NK-92 (cell line): ENCODE results near the gene EN1.

ENCODE experiments used
- DNase-seq: peaks from one replicate; lab custom pipeline; 2025; ENCODE audit not compliant: unreplicated experiment; lab: John Stamatoyannopoulos, UW

The EN1 gene

DNA sequence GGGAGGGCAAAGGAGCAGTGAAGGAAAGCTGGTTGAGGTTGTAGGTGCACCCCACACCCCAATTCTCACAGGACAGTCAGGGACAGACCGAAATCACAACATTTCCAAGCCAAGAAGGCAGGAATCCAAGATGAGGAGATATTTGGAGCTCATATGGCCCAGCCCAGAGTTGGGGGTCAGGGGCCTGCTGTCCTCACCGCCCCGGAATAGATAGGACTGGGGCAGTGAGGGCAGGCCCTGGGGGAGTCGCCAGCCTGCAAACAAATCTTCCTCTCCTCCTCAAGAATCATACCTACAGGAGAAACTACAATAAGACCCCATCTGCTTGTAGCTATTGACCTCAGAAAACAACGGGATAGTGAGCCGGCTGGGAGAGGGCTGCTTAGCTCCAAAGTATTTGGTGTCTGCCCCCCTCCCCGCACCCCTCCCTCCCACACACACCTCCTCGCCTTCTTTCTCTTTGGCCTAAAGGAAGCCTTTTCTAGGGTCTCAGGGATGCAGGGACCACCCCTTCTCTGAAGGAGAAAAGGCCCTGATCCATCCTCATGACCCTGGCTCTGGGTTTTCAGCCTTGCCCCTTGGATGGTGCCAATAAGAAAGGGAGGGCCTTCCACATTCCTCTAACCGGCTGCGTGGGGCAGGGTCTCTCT is 3.8 kb downstream of the EN1 start:
- DNase-seq, result no peak

GRCh38 chr2:118842661-118843482 is 4.6 kb downstream of the EN1 start:
- DNase-seq, result no peak

- no peak for DNase-seq
Measured at GRCh38 chr2:118841828-118842461, 5.5 kb downstream of the EN1 start.

DNA sequence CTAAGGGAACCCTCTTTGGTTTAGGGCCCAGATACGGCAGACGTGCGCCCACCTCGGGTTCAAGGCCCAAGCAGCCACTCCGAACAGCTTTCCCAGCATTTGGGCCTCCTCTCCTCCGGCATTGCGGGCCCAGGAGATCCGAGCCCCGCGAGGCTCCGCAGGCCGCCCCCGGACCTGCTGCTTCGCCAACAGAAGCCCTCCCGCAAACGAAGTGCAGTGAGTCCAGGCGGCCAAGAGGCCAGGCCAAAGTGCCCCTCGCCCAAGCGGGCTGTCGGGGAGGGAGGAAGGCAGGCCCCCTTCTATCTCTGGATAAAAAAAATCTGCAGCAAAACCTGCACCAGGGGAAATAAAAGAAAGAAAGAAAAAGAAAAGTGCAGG is 6.0 kb downstream of the EN1 start:
- DNase-seq, result no peak

DNA sequence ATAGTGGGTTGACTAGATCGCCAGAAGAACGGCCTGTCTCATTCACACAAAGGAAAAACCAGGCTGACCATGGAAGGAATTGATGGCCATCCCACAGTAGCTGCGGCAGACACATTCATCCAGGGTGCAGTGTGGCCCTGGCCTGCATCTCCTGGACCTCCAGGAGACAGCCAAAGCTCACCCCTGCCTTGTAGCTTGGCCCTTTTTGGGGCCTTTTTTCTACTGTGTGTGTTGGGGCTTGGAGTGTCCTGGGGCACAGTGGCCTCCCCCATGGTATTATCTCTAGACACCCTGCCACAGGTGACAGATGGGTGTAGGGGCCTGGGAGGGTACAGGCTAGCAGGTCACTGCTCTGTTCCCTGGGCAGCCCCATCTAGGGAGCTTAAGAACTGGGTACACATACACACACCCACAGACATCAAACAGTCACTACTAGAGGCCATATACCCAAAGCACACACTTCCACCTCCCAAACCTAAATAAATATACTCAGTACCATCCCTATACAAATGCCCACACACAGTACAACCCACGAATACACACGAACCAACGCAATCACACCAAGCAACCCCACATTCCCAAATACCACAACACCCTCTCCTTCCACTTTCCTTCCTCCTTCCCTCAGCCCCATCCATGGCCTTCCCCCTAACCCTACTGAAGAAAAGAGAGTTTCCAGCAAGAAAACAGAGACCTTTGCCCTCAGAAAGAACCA is 8.6 kb downstream of the EN1 start:
- no peak for DNase-seq

GRCh38 chr2:118837621-118838020 is 9.8 kb downstream of the EN1 start:
- no peak for DNase-seq

GRCh38 chr2:118837067-118837466 is 10.4 kb downstream of the EN1 start:
- no peak for DNase-seq

DNA sequence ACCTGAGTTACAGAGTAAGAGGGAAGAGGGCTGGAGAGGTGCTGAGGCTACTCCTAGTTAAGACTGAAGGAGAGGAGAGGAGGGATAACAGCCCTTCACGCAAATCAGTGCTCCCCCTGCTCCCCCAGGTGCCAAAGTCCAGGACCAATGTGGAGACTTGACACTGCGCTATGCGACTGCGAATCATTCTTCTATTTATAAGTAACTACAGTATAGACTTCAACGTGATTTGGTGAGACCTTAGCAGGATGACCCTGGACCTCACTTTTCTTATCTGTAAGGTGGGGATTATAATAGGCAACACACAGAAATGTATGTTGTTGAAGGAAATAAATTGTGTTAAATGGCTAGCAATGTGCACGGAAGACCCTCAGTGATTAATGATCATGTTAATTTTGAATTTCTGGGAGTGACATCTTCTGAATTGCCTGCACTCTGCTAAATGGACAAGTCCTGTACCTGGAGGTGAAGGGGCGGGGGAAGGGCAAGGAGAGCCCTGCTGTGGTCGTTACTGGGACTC is 11.0 kb downstream of the EN1 start:
- DNase-seq, result no peak

- no peak for DNase-seq
Measured at GRCh38 chr2:118835746-118836410, 11.6 kb downstream of the EN1 start.

DNA sequence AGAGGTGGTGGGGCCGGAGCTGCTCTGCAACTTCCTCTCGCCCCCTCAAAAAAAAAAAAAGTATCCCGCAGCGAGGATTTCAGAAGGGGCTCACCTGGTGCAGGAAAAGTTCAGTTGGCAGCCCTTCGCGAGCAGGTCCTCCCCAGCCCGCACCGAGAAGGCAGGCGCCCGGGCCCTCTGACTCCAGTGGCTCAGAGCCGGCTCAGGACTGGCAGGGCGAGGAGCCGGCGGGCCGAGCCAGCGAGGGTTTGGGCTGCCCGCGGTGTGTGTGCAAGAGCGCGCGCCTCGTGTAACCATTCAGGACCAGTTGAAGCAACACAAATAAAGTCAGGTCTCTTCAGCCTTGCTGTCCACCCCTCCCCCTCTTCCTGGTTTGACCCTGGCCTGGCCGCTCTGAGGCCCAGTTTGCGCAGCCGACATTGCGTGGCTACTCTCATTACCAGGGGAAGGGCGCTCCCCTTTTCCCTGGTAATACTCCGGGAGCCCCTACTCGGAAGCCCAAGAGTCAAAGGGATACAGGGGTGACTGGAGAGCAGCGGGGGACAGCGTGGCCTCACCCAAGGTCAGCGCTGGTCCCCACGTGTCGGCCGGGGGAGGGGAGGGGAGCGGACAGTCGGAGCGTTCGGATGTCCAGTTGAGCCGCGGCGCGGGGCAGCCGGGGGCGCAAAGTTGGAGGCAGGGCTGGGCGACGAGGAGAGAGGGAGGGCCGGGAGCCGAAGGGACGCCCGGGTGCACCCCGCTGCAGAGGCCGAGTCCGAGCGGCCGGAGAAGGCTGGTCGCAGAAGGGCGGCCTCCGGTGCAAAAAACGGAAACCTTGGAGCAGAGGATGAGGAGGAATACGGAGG is 12.3 kb downstream of the EN1 start:
- no peak for DNase-seq

DNA sequence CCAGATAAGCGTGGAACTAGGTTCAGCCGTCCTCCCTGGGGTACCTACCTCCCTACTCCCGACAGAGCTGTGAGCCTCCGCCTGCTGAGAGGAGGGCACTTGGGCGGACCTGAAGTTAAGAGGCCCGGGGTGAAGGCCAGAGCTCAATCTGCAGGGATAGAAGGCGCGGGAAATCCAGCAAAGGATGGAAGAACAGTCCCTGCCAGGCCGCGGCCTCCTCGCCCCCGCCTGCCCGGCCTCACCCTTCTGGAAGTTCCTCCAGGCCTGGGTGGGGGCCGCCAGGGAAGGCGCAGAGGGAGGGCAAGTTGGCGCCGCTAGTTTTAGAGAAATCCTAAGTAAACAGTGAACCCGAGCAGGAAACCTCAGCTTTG is 13.0 kb downstream of the EN1 start:
- no peak for DNase-seq

DNA sequence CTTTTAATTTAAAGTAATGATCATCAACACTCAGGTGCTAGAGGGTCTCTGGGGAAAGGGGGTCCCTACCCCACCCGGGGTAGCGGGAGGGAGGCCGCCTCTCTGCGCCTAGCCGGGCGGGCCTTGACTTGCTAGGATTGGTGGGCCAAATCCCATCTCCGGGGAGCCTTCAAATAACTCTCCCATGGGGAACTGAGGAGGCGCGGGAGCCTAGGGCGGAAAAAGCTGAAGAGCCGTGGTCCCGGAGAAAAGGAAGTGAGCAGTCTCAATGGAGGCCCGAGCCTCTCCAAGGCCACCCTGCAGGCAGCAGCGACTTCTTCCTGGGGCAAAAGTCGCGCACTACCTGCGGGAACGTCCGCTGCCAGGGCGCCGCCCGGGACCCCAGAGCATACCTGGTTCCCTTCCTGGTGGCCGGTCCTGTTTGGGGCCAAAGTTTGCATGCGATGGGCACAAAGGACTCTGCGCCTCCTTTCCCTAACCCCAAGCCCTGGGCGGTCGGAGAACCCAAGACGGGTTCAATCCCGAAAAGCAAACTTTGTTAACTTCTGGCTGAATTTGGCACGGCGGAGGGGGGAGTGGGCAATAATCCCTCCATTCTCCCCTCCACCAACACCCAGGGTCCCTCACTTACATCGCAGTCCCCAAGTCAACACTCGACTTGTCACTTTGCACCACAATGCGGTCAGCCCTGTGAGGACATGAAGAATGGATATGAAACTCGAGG is 13.6 kb downstream of the EN1 start:
- DNase-seq, result no peak

GRCh38 chr2:118832791-118833715 is 14.4 kb downstream of the EN1 start:
- DNase-seq, result no peak

GRCh38 chr2:118832071-118832790 is 15.2 kb downstream of the EN1 start:
- no peak for DNase-seq

GRCh38 chr2:118830881-118831280 is 16.6 kb downstream of the EN1 start:
- DNase-seq, result no peak

- no peak for DNase-seq
Measured at GRCh38 chr2:118830118-118830517, 17.3 kb downstream of the EN1 start.

DNA sequence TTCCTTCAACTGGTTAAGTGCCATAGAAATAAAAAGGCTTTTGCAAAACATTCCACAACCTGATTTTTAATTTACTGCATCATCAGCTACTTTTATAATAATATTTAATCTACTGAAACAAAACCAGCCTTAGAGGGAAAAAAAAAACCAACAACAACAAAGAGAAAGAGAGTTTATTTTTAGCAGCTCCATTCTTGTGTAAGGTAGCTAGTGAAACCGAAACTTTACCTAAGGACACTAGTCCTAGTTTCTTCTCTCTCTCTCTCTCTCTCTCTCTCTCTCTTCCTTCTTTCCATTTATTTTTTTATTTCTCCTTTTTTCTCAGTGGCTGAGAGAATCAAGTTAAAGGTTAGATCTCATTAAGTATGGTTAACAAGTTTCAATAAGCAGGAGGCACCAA is 21.4 kb downstream of the EN1 start:
- DNase-seq, result no peak

- DNase-seq, result no peak
Measured at GRCh38 chr2:118823633-118824032, 23.8 kb downstream of the EN1 start.
